Ecto neural progenitor cell (in vitro differentiated cells): ENCODE results near the gene FAM20C.
A peak's percentile ranks its signal among the peaks of the same experiment; 100 is the strongest.

Experiments
- DNase-seq: peaks from one replicate; pipeline ENCODE4 v3.0.0-alpha.2; 2018; ENCODE audit warnings: low spot score

The FAM20C gene

GRCh38 chr7:191981-192649 is at the start of gene FAM20C:
Gene FAM20C (plus strand): TSS chr7:192571. CDS start chr7:193200, 629 bp downstream.
- DNase-seq, result peak; percentile 78

GRCh38 chr7:143145-143751 is 49.1 kb upstream of the FAM20C start:
- DNase-seq, result no peak

DNA sequence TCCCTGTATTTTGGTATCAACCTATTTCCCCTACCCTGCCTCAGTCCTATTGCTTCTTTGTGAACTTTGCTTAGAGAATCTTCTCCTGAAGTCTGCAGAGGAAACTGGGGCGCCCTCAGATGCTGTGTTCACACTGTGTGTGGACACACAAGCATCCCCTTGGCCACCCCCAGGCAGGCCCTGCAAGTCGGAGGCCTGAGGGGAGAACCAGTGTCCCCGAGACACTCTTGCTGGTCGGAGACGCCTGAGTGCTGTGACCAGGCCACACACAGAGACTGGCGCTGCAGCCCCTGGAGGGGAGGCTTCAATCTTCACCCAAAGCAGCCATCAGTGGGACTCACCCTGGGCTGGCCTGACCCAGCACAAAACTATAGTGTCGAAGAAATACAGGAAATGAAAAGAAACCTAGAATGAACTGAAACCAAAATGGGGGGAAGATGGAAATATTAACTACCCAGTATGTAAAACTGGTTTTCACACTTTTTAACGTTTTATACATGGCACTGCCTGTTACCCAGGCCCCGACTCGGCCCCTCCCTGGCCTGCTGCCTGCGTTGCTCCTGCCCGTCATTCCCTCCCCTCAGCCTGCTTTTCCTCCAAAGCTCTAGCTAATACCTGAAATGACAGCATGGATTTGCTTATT is 48.4 kb upstream of the FAM20C start:
- DNase-seq, result no peak

DNA sequence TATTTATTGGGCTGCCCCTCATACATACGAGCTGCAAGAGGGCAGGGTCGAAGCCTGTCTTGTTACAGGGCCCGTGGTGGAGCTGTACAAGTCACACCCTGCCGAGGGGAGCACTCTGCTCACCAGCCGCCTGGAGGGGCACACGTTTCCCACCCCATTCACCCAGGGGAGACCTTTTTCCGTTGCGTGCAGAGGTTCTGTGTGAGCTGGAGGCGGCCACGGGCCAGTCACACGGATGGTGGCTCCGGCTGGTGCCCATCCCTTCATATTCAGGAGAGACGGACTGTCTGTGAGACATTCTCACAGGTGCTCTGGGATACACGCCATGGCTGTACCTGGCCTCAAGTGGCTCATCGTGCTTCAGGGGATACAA is 47.9 kb upstream of the FAM20C start:
- no peak for DNase-seq

DNA sequence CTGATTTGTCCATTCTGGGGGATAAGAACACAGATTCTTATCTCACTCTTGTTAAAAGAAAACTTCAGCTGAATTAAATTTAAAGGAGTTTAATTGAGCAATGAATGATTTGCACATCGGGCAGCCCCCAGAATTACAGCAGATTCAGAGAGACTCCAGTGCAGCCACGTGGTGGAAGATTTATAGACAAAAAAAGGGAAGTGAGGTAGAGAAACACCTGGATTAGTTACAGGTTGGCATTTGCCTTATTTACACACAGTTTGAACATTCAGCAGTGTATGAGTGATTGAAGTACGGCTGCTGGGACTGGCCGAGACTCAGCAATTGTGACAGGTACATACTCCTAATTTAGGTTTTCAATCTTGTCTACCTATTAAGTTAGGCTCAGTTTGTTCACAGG is 46.5 kb upstream of the FAM20C start:
- DNase-seq, result no peak

DNA sequence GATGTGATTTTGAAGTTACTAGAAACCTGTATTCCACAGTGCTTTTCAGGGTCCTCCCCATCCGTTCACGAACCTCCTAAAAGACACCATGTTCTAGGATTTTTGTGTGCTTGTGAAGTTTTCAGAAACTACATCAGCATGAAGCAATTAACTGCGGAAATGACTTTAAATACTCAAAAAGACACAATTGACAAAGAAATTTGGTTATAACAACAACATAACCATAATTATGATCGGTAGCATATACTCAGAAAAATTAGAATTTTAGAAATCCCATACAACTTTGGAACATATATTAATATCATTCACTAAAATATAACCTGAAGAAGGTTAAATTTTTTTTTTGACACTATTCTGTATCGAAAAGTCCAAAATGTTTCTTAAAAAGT is 43.8 kb upstream of the FAM20C start:
- DNase-seq, result no peak

DNA sequence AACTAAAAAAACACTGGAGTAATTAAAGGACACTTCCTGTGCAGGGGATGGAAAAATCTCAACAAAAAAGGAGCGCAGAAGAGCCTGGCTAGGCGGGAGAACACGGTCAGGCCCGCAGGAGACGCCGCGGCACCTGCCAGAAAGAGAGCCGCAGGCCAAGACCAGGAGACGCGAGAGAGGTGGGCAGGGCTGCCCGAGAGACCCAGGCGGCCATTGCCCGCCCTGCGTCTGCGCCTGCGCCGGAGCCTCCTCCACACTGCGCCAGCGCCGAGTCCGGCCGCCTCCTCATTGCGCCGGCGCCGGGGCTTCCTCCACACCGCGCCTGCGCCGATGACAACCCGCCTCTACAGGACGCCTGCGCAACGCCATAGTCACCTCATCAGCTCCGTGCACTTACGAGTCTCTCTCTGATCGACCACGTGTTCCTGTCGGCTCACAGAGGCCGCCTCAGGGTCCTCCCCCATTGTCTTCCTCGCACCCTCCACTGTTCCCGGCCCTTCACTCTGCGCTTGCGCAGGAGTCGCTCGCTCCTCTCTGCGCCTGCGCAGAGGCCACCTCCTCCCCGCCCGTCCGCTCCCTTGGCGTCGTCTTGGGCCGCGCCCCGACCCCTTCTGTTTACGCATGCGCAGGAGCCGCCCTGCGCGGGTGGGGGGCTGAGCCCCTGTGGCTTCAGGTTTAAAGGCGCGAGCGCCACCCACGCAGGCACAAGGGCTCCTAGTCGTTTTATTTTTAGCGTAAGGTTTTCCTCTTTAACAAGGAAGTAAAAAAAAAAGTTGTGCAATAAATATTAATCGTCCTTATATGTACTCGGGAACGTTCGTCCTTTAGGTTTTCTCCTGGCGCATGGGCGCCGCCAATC is 43.2 kb upstream of the FAM20C start:
- peak; percentile 98 for DNase-seq

DNA sequence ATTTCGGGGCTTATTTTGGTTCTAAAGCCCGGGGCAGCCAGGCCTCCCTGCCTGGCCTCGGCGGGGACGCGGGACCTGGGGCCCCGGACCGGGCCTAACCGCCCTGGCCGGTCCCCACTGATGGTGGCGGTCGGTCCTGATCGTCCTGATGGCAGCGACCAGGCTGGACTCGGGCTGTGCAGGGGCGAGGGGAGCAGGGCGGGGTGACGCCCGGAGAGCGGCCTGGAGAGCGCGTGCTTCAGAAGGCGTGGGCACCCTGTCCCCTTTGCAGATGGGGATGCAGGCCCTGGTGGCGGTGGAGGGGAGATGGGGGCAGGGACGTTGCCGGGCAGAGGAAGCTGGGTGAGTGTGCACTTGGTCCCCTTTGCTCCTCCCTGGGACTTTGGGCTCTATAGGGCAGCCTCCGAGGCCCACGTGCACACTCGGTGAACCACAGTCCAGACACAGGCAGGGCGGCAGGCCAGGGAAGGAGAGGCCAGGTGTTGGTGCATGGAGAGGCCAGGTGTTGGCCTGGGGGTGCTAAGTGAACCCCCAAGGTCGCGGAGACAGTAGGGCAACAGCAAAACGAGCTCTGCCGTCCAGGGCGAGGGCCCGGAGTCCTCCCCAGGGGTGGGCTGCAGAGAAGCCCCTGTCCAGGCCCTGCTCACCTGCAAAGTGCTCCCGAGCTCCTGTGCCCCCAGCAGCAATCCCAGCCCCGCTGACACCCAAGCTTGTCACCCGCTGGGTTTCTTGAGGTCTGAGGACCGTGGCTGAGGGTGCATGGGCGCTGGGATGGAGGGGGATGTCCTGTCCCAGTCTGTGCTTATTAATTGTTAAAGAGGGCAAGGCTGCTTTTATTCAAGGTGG is 42.4 kb upstream of the FAM20C start:
- DNase-seq, result peak; percentile 68

- no peak for DNase-seq
Observed at GRCh38 chr7:150811-151221, 41.6 kb upstream of the FAM20C start.

GRCh38 chr7:151346-152050 is 40.9 kb upstream of the FAM20C start:
- DNase-seq, result no peak

GRCh38 chr7:152702-153391 is 39.5 kb upstream of the FAM20C start:
- DNase-seq, result no peak

- DNase-seq, result no peak
Observed at GRCh38 chr7:153604-154003, 38.8 kb upstream of the FAM20C start.

GRCh38 chr7:154096-154799 is 38.1 kb upstream of the FAM20C start:
- no peak for DNase-seq

GRCh38 chr7:155469-155900 is 36.9 kb upstream of the FAM20C start:
- DNase-seq, result no peak

- no peak for DNase-seq
Observed at GRCh38 chr7:156111-157007, 36.0 kb upstream of the FAM20C start.

- no peak for DNase-seq
Observed at GRCh38 chr7:157008-157310, 35.4 kb upstream of the FAM20C start.

- no peak for DNase-seq
Observed at GRCh38 chr7:157771-158625, 34.4 kb upstream of the FAM20C start.

DNA sequence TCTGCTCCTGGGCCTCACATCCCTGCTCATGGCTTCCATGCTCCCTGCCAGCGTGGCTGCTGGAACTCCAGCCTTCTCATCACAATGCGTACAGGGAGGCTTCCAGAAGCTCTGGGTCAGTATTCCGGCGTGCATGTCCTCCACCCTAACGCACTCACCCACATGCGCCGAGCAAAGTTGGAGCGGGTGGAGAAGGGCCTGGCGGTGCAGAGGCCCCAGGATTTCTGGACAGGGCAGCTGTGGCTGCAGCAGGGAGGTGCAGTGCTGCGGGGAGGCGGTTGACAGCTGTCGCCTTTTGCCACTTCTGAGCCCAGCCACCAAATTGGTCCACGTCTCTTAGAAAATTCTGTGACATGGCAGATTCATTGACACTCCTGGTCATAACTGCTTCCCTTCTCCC is 33.6 kb upstream of the FAM20C start:
- DNase-seq, result no peak
